ENCODE results near the gene ROMO1.

The ROMO1 gene

DNA sequence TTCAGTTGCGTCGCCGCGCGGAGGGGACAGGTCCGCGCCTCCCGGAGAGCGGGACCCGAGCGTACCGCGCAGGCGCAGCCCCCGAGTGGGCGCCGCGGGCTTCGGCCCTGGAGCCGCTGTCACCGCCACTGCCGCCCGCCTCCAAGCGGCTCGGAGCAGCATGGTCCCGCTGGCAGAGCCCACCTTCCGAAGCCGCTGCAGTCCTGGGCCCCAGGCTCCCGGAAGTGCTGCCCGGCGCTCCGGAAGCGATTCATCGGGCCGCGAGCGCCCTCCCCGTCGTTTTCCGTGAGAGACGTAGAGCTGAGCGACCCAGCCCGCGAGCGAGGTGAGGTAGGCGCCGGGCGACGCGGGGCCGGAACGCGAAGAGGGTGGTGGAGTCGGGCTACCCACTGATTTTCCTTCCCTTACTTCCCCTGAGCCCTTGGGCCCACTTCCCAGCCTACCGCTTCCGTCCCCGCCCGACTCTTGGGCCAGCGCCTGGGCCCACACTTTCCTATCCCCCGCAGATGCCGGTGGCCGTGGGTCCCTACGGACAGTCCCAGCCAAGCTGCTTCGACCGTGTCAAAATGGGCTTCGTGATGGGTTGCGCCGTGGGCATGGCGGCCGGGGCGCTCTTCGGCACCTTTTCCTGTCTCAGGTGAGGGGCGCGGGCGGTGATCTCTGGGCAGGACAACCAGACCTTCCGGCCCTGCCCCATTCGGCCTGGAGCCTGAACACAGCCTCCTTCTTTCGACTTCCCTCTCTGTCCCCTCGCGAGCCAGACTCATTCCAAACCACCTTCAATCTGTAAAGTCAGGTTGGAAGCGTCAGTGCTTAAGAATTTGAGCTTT is at the start of gene ROMO1, which contains the start of gene NFS1:
ROMO1 (plus strand) TSS at position 279 of the 830 bp plus-strand sequence; CDS start at position 507, 228 bp downstream.
NFS1 (minus strand) TSS at position 226 of the 830 bp plus-strand sequence; CDS start at position 162, 64 bp downstream.
- Histone ChIP-seq H3K4me3 (peak within 1 kb of the TSS; percentile 72 to 99 (median 88)), H3K27ac (peak within 1 kb of the TSS; percentile 76 to 98 (median 94))

DNA sequence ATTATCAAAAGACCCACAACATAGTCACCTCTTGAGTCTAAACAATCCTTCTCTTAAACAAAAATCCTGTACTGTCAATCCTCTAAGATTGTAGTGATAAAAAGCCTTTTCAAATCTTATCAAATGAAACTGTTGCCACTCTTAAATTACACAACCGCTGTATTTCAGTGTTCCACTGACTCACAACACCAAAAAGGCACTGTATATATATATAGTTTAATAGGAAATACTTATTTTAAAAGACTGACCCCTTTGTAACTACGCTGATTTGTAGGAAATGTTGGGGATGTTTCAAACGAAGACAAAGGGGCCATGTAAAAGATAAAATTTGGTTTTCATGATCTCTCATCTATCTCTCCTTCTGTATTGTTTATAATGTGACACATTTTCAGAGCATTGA is 48.6 kb upstream of the ROMO1 start:
- no peak overlapping the region for H3K27ac ChIP-seq
- no peak overlapping the region for H3K4me3 ChIP-seq

DNA sequence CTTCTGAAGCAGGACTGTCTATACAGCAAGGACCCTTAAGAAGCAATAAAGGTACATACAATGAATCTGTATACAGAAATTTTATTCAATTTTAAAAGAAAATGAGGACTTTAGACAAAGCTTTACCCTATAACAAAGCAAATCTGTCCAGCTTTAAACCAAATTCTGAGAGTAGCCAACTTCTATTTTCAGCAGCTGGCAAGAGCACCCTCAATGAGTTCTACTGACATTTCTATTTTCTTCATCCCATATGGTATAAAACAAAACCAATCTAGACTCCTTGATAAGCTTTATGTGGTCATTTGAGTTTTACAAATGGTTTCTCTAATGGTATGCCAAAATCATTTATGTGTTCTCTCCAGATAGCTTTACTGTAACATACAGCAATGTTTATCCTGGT is 47.2 kb upstream of the ROMO1 start:
- no peak overlapping the region for H3K27ac ChIP-seq

DNA sequence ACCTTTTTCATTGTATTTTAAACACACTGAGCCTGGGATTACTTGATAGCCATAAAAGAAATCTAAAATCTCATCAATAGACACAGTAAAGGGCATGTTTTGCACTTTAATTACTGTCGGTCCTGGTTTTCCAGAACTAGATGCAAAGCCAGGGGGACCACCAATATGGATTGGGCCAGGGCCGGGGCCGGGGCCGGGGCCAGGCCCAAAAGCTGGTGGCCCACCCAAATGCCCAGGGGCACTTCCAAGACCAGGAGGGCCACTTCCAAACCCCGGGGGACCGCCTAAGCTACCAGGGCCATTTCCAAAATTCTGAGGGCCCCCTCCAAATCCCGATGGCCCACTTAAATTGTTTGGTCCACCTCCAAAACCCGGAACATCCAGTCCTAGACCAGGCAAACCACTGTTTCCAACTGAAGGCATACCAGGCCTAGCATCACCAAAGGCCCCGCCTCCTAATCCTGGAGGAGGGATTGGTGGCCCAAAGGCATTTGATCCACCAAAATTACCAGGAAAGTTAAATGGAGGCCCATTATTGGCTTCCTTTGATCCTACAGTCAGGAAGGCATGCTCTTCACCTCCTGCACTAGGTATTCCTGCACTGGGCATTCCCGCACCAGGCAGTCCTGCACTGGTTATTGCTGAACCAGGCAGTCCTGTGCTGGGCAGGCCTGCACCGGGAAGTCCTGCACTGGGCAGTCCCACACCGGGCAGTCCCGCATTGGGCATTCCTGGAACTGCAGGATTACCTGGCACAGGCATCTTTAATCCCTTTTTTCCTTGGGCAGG is 46.4 kb upstream of the ROMO1 start:
- H3K4me3 ChIP-seq, result no peak overlapping the region
- no peak overlapping the region for H3K27ac ChIP-seq

More for the DNA sequence above, 47.2 kb upstream of the ROMO1 start:
- H3K4me3 ChIP-seq, result no peak overlapping the region

DNA sequence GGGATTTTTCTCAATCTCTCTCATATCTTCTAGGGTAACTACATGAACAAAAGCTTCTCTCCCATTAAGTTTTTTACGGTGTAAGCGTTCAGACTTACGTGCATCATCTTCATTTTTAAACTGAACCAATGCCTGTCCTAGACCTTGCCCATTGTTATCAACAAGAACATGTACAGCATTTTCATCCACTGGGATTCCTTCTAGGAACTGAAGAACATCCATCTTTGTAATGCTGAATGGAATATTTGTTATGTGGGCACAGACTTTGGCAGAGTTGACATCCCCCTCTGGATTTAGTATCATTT is 45.8 kb upstream of the ROMO1 start:
- Histone ChIP-seq H3K4me3 (no peak overlapping the region), H3K27ac (no peak overlapping the region)

DNA sequence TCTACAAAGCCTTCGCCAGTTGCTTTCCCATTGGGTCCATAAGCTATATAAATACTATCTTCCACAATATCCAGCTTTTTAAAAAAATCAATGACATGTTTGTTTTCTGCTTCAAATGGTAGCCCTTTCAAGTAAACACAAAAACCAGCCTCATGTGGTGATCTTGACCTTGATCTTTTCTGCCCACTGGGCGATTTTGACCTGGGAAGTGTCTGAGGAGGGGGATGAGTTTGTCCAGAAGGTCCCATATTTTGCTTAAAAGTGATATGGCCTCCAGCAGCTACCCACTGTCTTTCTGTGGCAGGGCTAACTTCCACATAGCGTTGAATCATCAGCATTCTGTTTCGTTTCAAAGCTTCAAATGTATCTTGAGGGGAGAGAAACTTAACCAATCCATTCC is 45.3 kb upstream of the ROMO1 start:
- Histone ChIP-seq H3K27ac (no peak overlapping the region), H3K4me3 (no peak overlapping the region)

DNA sequence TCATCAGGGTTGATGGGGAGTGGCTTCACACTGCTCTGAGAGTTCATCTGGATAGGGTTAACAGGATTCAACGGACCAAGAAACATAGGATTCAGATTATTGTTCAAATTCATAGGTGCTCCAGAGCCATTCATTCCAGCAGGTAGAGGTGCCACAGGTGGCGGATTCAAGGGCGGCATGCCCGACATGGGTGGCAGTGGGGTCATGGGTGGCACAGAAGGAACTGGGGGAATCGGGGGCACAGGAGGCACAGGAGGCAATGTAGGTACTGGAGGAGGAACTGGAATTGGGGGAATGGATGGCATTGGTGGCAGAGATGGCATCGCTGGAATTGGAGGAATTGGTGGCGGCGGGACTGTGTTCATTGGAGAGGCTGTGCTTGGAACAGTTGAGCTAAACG is 44.8 kb upstream of the ROMO1 start:
- H3K27ac ChIP-seq, result no peak overlapping the region
- no peak overlapping the region for H3K4me3 ChIP-seq

DNA sequence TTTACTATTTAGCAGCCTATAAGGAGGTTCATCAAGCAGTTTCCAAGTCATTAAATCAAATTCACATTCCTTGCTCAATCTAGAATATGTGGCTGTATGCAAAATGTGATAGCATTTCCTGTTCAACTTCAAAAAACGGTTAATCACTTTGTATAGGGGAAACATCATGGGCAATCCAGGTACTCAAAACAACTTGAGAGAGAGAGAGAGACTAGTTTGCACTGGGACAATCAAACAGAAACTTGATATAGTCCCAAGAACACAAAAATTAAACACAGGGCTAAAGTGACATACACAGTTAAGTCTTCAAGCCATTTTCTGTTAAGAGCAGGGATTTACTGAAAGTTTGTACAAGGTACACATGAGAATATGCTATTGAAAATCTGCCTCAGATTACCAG is 41.9 kb upstream of the ROMO1 start:
- Histone ChIP-seq H3K27ac (no peak overlapping the region), H3K4me3 (no peak overlapping the region)

DNA sequence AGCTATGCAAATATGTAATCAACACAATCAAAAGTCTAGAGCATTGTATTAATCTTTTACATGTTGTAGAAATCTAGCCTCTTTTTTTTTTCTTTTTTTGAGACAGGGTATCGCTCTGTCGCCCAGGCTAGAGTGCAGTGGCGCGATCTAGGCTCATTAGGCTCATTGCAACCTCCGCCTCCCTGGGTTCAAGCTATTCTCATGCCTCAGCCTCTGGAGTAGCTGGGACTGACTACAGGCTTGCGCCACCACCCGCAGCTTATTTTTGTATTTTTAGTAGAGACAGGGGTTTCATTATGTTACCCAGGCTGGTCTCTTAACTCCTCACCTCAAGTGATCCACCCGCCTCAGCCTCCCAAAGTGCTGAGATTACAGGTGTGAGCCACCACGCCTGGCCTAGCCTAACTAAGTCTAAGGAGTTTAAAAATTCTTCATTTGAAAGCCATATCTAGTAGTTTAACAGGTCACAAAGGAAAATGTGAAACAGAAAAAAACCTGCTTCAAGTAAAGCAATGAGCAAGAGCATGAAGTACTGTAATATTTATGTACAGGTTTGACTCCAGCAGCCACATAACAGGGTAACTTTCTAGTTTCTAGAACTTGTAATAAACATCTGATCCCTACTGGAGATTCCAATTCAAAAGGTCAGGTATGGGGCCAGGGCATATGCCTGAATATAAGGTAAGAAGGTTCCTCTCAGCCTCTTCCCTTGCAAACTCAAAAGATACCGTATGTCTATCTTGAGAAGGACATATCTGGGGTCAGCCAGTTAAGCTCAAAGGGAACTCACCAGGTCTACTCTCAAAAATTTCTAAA is 38.9 kb upstream of the ROMO1 start:
- peak overlapping the region in 3 of 21 experiments; percentile 26 to 52 (median 32) for H3K27ac ChIP-seq
- no peak overlapping the region for H3K4me3 ChIP-seq

DNA sequence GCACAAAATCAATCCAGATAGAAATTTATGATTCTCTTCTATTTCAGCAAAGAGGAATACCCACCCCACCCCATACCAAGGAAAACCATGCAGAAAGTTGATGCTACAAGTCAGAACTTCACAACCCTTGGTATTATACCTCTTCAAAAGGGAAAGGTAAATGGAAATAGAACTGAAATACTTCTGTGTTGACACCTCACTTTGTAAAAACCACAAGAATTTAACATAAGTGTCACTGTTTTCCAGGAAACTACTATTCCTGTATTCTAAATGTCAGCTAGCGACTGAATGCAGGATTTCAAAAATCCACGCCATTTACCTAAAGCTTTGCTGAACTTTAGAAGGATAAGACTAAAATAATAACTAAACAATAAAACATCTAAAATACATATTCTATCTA is 38.2 kb upstream of the ROMO1 start:
- Histone ChIP-seq H3K27ac (peak overlapping the region in 5 of 21 experiments; percentile 5 to 98 (median 26)), H3K4me3 (no peak overlapping the region)

DNA sequence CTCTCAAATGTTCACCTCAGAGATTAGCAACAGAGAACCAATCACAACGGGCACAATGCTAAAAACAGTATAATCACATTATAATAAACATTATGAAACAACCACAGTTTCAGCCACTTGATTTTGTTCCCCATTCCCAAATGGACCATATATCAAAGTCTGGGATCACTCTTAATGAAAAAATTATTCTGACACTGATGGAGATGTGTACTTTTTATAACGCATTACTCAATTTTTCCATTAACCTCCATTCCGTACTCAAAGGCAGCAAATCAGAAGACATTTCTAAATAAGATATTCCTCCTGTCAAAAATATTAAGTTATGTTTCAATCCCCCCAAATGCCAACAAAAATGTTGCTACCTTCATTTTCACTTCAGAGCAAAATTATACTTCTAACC is 37.3 kb upstream of the ROMO1 start:
- peak overlapping the region in 1 of 7 experiments; percentile 10 for H3K4me3 ChIP-seq
- H3K27ac ChIP-seq, result peak overlapping the region in 3 of 21 experiments; percentile 18 to 98 (median 28)

DNA sequence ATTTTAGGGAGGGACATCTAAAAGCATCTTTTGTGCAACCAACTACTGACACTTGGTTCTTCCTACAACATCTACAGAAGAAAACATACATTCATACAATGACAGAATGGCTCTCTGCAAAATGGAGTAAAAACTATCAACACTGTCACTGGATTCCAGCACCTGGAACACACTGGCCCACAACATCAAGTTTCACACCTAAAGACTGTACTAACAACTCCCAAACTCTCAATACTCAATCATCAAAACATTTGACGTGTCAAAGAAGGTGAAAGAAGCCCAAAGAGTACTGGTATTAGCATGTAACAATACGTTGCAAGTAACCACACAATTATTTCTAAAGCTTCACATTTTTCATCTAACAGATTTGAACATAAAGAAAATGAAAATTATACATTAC is 36.7 kb upstream of the ROMO1 start:
- Histone ChIP-seq H3K4me3 (peak overlapping the region in 4 of 7 experiments; percentile 68 to 97 (median 86)), H3K27ac (peak overlapping the region in 2 of 21 experiments; percentile 98 to 100)

DNA sequence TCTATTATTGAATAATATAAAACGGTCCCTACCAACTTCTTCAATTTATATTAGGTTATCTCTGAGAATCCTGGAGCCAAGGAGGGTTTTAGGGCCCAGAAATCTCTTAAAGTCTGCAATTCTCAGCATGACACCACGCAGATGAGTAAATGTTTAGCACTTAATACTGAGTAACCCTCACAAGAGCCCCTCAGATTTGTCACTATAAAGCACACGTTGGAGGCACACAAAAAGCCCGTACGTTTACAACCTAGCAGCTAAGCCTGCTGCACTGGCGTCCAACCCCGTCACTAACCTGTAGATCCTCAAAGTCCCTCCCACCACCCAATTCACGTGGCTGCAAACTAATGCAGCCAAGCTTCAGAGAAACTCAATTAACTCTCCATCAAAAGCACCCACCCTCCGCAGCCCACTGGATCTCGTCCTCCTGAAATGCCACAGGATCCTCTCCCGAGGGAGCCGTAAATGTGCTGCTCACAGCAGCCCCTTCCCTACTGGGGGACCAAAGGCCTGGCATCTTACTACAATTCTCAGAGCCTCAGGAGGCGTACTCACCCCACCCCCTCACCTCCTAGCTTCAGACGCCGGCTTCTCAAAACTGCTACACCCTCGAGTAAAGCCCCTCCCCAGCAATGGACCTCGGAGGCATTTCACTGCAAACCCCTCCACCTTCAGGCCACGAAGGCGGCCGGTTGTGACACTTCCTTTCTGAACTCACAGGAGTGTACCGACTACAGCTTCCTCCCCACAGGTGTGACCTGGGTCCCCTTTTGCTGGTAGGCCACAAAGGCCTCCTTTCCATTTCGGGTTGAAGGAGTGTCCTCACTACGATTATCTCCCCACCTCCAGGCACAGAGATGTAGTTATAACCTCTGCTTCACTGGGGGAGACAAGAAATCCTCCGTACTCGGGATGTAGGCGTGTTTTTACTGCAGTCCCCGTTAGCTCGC is 35.4 kb upstream of the ROMO1 start:
- H3K27ac ChIP-seq, result peak overlapping the region; percentile 87 to 100 (median 97)
- H3K4me3 ChIP-seq, result peak overlapping the region; percentile 68 to 97 (median 83)

DNA sequence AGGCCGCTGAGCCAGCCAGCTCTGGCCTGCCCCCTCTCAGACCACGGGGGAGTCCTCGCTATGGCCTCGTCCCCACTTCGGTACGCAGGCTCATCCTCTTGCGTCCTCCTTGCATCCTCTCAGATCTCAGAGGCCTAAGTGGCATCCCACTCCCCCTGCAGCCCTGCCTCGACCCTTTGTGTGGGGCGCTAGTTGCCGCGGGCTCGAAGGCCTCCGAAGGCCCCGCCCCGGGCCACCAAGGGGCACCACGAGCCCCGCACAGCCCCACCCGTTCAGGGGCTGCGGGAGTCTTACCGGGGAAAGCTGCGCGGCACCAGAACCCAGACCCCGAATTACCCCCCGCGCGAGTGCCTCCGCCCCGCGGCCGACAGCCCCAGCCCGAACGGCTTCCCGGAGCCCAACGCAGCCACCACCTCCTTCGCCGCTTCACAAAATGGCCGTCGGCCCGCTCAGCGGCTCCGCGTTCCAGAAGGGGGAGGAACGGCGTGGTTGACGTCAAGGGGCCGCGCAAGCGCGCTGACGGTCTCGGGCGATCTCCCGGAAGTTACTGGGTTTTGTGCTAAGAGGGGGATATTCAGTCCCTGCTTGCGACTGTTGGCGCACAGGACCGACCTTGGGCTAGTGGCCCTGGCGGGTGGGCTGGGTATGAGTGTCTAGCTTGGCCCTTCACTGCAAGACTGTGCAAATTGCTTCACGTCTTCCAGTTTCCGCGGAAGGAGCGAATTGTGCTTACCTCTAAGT is 34.6 kb upstream of the ROMO1 start, which contains the start of the genes CPNE1 and RBM12:
CPNE1 (minus strand) TSS at position 435 of the 741 bp plus-strand sequence. CDS start 31,977 bp downstream, outside the sequence.
RBM12 (minus strand) TSS at position 435 of the 741 bp plus-strand sequence. CDS start 9,578 bp downstream, outside the sequence.
- Histone ChIP-seq H3K4me3 (peak within 1 kb of the TSS; percentile 68 to 97 (median 83)), H3K27ac (peak within 1 kb of the TSS; percentile 87 to 100 (median 97))

DNA sequence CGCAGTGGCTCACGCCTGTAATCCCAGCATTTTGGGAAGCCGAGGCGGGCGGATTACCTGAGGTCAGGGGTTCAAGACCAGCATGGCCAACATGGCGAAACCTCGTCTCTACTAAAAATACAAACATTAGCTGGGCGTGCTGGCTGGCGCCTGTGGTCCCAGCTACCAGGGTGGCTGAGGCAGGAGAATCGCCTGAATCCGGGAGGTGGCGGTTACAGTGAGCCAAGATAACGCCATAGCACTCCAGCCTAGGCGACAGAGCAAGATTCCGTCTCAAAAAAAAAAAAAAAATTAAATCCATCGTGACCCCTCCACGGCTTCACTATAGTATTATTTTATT is 33.3 kb upstream of the ROMO1 start:
- no peak overlapping the region for H3K4me3 ChIP-seq
- no peak overlapping the region for H3K27ac ChIP-seq

DNA sequence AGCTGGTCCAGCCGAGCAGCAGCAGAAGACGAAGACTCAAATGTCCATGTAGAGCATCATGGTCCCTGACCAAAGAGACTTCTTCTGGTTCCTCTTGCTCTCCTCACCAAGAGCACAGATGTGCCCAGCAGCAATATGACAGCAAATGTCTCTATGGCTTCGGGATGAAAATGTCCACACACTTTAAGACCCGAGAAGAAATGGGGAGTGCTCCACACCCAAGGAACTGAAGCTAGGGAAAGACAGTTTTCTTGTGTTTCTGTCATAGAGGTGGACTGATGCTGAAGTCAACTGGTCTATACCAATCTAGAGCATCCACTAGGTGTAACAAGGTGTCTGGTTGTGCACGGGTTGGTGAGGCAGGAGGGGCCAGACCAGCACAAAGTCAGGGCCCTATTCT is 30.0 kb upstream of the ROMO1 start:
- Histone ChIP-seq H3K4me3 (no peak overlapping the region), H3K27ac (no peak overlapping the region)

DNA sequence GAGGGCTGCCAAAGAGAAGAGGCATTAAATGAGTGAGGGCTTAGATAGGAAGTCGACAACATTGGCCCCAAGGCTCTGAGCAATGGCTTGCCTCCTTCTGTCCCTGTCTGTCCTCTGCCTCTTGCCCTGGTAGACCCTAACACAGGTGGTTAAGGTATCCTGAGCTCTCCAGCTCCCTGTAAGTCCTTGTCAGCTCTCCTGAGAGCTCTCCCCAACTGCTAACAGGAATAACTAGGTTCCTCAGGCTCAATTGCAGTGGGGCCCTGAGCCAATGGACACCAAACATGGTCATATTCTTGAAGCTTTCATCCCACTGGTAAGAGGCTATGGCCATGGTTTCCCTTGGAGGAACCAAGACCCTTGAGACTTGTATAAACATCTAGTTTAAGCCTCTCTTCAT is 29.5 kb upstream of the ROMO1 start:
- H3K27ac ChIP-seq, result no peak overlapping the region
- H3K4me3 ChIP-seq, result no peak overlapping the region

DNA sequence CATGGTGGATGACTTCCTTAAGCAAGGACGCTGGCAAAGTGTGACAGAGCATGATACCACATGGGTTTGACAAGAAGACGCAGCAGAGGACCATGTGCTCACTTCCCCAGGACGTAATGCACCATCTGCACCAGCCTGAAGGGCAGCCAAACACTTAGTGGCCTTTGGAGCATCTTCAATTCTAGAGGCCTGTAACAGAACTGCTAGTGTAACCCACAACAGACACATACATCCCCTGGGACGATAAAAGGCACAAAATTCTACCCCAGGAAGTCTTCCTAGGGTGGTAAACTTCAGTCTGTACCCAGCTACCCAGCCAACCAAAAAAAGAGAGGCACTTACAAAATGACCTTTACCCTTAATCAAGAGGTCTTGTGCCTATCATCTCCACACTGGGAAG is 25.3 kb upstream of the ROMO1 start:
- H3K27ac ChIP-seq, result no peak overlapping the region
- H3K4me3 ChIP-seq, result no peak overlapping the region

Data from skin epidermis (tissue), 12 donors.